Measurements from ENCODE around the gene KTN1. TPM values are rescaled to one million over a fixed set of nuclear protein-coding genes. Genes with fewer than 3 reads are reported as not detected.

Gene KTN1
- total and polyA plus RNA-seq, 9 donors: 84.4 to 144 (median 118) TPM

- TF ChIP-seq CTCF (IDR thresholded peaks at IDR 0.05): no peak
- DNase-seq: no peak
- Histone ChIP-seq H3K27me3 (no peaks in the 10 kb centered on the region), H3K36me3 (no peaks in the 10 kb centered on the region), H3K4me3 (no peak overlapping the region), H3K27ac (no peak overlapping the region), H3K4me1 (ENCODE audit: insufficient read depth) (peaks cover 4% of the 10 kb centered on the region), H3K9me3 (no peaks in the 10 kb centered on the region)
- intact Hi-C loops (cut with DNase I): no loop called here
- 4 to 11% (median 8%) methylated on average over 1 of the region's 1 CpG for WGBS, 3 donors
These were observed 25.8 kb downstream of the KTN1 start for GRCh38 chr14:55605793-55606192.

DNA sequence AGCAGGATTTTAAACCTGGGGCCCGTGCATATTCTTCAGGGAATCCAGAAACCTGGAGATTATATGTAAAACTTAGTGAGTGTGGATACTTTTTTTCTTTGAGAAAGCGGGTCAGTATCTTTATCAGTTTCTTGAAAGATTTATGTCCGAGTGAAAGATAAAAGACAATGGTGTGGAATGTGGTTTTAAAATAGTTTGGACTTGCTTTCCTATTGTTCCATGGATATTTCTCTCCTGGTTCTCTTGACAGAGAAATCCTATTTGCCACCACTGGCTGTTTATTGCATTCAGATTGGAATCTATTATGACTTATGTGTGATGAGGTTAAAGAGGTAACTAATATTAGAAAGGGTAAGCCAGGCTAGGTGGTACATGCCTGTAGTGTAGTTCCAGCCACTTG, 27.4 kb downstream of the KTN1 start:
- intact Hi-C loops (cut with DNase I): no loop called here
- 79 to 87% (median 87%) methylated on average over 3 of the region's 3 CpGs for WGBS, 3 donors
- Histone ChIP-seq H3K9me3 (no peaks in the 10 kb centered on the region), H3K4me1 (ENCODE audit: insufficient read depth) (peaks cover 1% of the 10 kb centered on the region), H3K36me3 (no peaks in the 10 kb centered on the region), H3K27ac (no peak overlapping the region), H3K27me3 (no peaks in the 10 kb centered on the region), H3K4me3 (no peak overlapping the region)
- TF ChIP-seq CTCF (IDR thresholded peaks at IDR 0.05) (no peak), EP300 (IDR thresholded peaks at IDR 0.05) (no peak), POLR2A (IDR thresholded peaks at IDR 0.05) (no peak)
- no peak for DNase-seq

- intact Hi-C loops (cut with DNase I): loop anchor here in 1 of 4 donors (5.0 kb wide), 1 partner anchor 48 kb away; no protein-coding TSS in a partner anchor
- Histone ChIP-seq H3K4me3 (no peak overlapping the region), H3K27me3 (no peaks in the 10 kb centered on the region), H3K4me1 (ENCODE audit: insufficient read depth) (no peaks in the 10 kb centered on the region), H3K36me3 (no peaks in the 10 kb centered on the region), H3K9me3 (no peaks in the 10 kb centered on the region), H3K27ac (no peak overlapping the region)
- DNase-seq: no peak
- no peak for TF ChIP-seq EP300 (IDR thresholded peaks at IDR 0.05)
- no peak for TF ChIP-seq POLR2A (IDR thresholded peaks at IDR 0.05)
- TF ChIP-seq CTCF (IDR thresholded peaks at IDR 0.05): no peak
- WGBS, 3 donors: 5 to 11% (median 8%) methylated on average over 4 of the region's 4 CpGs
These were observed 29.7 kb downstream of the KTN1 start for GRCh38 chr14:55609681-55610080.

DNA sequence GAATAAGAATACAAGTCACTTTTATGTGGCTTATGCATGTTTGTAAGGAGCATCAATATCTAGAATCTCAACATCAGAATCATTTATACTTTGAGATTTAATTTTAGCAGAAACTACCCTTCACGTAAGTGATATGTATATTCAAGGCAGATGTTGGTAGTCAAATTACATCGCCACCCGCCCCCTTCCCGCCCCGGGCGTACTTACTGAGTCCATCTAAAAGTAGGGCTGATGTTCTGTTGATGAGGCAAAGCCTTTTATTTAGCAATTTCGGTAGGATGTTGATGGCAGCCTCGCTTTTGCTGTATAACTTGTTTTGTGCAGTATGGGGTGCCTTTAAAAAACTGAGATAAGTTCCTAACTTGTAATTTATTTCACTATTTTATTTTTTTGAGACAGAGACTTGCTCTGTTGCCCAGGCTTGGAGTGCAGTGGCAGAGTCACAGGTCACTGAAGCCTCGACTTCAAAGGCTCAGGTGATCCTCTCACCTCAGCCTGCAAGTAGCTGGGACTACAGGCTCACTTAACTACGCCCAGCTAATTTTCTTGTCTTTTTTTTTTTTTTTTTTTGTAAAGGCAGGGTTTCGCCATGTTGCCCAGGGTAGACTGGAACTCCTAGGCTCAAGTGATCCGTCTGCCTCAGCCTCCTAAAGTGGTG, 30.8 kb downstream of the KTN1 start:
- intact Hi-C loops (cut with DNase I): loop anchor here in 1 of 4 donors (5.0 kb wide), 1 partner anchor 46 kb away; no protein-coding TSS in a partner anchor
- DNase-seq: no peak
- H3K4me3 ChIP-seq: no peak overlapping the region
- no peaks in the 10 kb centered on the region for H3K4me1 ChIP-seq (ENCODE audit: insufficient read depth)
- H3K27me3 ChIP-seq: no peaks in the 10 kb centered on the region
- no peak overlapping the region for H3K27ac ChIP-seq
- TF ChIP-seq POLR2A (IDR thresholded peaks at IDR 0.05) (no peak), EP300 (IDR thresholded peaks at IDR 0.05) (no peak), CTCF (IDR thresholded peaks at IDR 0.05) (no peak)
- H3K36me3 ChIP-seq: no peaks in the 10 kb centered on the region
- no peaks in the 10 kb centered on the region for H3K9me3 ChIP-seq
- 88 to 92% (median 88%) methylated on average over 12 of the region's 12 CpGs for WGBS, 3 donors

Data from ovary (tissue), 9 donors.